ENCODE measurements around the gene RNU1-1.
"Not testable (repeated sequence)": the region's sequence is repeated elsewhere in the genome, so short reads cannot be mapped to it uniquely, and the experiment has no call there.

RNU1-1 gene

DNA sequence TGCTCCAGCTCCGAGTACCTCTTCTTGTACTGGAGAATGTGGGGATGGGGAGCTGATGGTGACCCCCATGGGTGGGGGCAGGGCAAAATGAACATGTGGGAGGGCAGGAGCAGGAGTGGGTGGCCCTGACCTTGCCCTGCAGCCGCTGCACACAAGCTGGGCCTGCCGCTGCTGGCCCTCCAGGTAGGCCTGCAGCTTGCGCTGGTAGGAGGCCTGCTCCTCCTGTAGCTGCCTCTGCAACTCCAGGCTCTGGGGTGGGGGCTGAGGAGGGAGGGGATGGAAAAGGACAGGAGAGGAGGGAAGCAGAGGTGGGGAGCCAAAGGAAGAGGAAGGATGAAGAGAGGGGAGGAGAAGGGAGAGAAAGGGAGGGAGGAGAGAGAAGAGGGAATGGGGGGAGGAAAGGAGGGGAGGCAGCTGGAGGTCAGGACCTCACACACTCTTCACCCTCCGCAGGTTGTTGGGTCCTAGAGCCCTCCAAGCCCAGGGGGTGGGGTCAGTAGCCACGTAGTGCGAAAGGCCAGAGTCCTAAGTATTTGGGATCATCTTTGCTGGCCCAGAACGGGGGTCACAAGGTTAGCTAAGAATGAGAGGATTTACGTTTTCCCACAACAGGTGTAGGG, 22.9 kb downstream of the RNU1-1 start:
- no peak for DNase-seq

DNA sequence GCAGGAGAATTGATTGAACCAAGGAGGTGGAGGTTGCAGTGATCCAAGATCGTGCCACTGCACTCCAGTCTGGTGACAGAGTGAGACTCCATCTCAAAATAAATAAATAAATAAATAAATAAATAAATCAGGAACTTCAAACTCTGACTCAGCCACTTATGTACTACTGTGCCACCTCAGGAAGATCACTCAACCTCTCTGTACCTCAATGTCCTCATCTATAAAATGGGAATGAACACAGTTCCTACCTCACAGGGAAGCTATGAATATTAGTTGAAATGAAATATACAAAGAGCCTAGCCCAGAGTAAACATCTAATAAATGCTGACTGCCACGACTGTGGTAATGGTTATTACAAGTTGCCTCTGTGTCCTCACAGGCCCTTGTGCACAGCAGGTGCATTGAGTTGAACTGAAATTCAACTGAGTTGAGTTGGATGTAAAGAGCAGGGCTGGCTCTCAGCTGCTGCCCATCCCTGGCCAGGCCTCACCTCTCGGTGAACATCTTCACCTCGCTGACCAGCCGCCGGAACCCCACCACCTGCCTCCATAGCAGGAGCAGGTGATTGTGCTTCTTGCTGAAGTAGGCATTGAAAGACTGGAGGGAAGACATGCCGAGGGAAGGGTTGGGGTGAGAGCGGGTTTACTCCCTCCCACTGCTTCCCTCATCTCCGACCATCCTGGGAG, 24.7 kb downstream of the RNU1-1 start:
- not testable (repeated sequence) for DNase-seq

DNA sequence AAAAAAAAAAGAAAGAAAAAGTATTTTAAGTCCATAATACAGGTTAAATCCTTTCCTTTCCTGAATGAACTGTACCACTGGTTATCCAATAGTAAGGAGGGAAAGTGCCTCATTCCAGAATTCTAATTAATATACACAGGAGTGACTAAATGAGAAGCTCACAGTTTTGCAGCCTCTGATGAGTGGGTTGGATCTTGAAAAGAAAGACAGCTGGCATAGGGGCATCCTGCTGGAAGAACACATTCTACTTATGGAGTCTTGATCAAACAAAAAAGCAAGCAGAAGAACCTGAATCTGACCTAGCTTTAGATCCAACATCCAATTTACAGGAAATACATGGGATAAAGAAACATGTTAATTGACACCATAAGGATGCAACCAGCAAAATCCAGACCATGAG, 27.1 kb downstream of the RNU1-1 start:
- not testable (repeated sequence) for DNase-seq

DNA sequence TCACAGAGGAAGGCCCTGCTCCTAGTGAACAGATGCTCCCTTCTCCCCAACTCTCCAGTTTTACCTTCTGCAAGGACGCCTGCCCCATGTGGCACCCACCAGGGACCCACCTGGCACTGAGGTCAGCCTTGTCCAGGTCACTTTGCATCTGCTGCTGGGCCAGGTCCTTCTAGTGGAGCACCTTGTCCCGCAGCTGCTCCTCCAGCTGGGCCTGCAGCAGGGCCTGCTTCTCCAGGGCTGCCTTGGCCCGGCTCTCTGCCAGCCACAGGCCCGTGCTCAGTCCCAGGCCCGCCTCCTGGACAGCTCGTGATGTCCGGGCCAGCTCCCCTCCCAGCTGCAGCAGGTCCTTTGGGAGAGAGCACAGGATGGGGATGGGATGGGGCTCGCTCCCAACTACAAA, 27.8 kb downstream of the RNU1-1 start:
- not testable (repeated sequence) for DNase-seq

DNA sequence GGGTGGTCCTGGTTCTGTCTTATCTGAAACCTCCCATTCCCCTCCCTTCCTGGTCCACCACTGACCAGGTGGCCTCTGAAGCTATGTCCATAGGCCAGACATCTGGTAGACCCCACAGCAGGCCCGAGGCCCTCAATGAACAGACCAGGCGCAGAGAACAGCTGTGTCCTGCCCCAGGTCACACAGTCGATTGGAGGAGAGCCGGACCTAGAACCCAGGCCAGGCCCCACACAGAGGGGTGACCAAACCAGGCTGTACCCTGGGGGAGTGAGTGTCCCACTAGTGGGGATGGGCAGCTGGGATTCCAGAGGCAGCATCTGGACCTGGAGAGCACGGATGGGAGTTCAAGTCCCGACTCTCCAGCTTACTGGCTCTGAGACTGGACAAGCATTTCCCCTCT, 29.2 kb downstream of the RNU1-1 start:
- no peak for DNase-seq

DNA sequence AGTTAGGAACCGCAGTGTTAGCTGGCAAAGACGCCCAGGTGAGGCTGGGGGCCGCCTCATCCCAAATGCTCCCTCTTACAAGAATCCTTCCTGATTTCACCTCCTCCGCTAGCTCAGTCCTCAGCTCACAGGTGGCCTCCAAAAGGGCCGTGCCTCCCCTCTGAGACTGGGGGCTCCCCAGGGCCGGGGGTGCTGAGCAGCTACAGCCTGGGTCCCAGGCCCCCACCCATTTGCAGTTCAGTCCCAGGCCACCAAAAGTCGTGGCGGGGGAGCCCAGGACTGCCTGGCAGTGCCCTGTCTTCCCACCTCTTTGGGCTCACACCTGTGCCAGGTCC, 29.6 kb downstream of the RNU1-1 start:
- no peak for DNase-seq

DNA sequence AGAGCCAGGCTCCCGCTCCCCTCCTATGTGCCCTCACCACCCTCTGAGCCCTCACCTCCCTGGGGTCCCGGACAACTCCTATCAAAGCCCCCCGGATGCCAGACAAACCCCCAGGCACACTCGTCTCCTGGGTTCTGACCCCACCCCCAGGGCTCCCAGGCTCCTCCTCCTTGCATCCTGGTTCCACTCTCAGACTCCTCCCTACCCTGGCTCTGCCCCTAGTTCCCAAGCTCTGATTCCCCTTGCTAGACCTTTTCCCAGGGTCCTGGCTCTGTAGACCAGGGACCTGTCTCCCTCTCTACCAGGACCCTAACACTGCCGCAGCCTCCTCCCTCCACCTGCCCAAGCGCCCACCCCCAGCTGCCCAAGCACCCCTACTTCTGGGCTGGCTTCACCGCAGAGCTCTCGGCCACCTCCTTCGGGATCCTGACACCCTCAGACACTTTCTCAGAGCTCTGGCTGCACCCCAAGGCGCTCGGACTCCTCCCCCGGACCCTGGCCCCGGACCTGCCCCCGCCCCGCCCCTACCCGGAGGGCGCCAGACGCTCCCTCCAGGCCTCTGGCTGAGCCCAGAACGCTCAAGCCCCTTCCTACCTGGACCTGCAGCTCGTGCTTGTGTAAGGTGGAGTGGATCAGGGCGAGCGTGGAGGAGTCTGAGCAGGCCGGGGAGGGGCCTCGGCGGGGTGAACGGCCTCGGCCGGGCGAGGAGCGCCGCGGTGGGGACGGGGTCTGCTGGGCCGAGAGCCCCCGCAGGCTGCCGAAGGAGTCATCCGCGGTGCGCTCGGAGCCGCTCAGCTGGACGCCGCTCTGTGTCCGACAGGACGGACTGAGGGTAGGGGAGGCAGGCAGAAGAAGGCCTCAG, 30.2 kb downstream of the RNU1-1 start:
- not testable (repeated sequence) for DNase-seq

DNA sequence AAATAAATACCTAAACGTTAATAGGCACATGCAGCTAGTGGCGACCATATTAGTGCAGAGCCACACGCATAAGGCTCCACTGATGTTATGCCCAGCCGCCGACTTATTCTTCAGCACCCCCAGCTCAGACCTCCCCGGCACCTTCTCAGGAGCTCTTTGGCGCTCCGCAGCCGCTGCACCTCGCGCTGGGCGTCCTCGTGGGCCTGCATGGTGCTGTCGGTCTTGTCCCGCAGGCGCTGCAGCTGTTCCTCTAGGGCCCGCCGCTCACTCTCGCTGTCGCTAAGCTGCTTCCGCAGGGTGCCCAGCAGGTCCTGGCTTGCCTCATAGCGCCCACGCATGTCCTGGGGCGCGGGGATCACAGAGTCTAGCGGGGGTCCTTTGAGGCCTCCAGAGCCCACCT, 30.9 kb downstream of the RNU1-1 start:
- not testable (repeated sequence) for DNase-seq

DNA sequence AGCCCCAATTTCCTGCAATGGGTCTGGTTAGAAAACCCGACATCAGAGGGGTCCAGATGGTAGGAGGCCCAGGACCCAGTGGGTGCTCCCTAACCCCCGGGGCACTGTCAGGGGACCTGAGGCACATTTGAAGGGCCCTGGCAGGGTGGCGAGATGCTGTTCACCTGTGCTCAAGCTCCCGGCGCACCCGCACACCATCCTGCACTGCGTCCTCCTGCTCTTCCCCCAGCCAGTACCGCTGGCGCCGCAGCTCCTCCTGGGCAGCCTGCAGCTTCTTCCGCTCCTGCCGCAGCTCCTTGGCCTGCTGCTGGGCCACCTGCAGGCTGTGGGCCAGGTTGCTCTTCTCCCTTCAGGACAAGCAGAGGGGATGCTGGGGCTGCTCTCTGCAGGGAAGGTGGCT, 36.0 kb downstream of the RNU1-1 start:
- DNase-seq, result no peak

DNA sequence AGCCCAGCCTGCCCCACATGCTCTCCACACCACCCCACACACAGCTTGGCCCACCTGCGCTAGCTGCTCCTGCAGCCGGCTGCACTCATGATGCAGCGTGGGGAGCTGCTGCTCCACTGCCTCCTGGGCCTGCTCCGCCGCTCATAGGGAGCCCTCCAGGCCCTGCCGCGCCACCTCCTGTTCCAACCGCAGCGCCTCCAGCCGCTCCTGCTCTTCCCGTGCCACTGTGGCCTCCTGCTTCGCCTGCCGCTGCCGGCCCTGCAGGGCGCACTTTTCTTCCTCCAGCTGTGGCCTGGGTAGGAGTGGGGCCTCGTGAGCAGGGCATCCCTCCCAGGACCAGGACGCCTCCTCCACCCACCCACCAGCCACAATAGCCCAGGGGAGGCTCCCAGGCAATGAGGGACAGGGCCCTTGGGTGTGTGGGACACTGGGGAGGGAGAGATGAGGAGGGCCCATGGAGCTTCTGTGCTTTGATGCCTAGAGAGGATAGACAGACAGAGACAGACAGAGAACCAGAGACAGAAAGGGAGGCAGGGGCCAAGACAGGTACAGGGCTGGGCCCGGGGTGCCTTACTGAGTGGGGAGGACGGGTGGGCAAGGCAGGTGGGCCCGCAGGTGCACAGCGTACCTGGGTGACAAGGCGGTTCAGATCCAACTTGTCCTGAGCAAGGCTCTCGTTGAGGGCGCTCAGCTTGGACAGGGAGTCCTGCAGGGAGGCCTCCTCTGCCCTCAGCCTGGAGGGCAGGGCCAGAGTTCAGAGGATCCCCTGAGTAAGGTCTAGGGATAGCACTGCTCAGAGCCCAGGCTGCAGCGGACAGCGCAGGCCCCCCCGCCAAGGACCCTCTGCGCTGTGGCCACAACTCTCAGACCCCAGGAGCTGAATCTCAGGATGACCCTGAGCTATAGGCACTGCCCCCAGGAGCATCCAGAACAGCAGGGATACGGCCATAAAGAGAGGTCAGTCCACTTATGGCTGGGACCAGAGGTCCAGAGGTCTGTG, 38.0 kb downstream of the RNU1-1 start:
- not testable (repeated sequence) for DNase-seq

DNA sequence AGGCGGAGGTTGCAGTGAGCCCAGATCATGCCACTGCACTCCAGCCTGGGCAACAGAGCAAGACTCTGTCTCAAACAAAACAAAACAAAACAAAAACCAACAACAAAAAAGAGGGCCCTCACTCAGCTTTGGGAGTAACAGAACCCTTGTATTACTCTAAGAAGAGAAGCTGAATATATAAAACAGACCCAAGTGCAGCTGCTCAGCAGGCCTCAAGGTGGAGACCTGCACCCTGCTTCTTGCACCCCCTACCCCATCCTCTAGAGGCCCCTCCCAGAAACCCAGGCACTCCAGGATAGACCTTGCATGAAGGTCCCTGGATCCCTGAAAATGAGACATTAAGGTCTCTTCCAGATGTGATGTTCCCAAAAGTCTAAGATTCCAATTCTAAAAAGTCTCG, 39.2 kb downstream of the RNU1-1 start:
- DNase-seq, result not testable (repeated sequence)

DNA sequence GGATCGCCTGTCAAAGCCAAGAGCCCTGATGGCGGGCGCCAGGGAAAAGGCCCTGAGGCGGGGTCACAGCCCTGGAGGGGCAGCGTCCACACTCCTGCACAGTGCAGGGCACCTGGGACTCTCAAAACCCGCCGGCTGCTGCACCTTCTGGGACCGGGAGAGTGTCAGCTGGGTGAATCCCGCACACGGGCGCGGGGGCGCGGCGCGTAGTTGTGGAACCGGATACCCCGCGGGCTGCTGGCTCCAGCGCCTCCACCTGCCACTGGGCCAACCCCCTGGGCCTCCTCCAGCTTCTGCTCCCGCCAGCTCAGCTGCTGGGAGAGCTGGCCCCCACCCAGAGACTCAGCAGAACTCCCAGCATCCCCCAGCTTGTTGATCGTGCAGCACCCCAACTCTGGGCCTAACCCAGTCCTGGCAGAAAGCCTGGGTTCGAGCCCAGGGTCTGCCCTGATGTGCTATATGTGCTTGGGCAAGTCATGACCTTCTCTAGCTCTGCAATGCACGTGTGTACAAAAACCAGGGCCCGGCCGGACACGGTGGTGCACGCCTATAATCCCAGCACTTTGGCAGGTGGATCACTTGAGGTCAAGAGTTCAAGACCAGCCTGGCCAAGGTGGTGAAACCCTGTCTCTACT, 39.8 kb downstream of the RNU1-1 start:
- no peak for DNase-seq

DNA sequence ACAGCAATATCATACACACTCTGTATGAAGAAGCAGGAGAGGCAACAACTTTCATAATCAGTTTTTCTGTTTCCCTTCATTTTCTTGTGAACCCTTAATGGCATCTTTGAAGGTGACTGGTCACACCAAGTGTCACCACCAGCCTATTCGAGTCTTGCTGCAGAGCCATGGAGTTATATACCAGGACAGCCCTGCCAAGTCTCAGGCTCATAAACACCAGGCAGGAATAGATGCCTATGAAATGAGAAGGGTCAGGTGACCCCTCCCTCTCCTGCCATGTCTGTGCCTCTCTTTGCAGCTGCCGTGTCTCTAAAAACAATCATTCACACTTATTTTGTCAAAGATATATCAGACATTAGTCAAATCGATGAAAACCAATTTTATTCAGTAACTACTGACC, 45.5 kb downstream of the RNU1-1 start:
- no peak for DNase-seq

DNA sequence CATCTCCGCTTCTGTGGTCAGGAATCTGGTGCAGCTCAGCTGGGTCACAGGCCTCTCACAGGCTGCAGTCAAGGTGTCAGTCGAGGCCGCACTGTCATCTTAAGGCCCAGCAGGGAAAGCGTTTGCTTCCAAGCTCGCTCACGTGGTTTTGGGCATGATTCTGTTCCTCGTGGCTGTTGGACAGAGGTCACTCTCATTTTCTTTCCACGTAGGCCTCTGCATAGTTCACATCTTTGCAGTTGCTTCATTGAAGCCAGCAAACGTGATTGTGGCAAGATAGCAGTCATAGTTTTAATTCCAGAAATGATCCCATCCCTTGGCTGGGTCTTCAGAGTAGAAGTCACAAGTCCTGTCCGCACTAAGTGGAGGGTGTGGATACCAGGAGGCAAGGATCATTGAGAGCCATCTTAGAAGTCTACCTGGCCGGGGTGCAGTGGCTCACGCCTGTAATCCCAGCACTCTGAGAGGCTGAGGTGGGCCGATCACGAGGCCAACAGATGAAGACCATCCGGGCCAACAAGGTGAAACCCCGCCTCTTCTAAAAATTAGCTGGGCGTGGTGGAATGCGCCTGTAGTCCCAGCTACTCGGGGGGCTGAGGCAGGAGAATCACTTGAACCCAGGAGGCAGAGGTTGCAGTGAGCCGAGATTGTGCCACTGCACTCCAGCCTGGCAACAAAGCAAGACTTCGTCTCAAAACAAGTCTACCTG, 49.0 kb downstream of the RNU1-1 start:
- no peak for DNase-seq

Data from NCI-H345 (cell line).